Stimulated activated CD8-positive, alpha-beta memory T cell treated with anti-CD3 and anti-CD28 coated beads, Interleukin-12 subunit alpha, Interleukin-12 subunit beta, amount 100 ng/mL, for 1 hour (primary cell): Measurements from ENCODE around the gene TEX22.

Experiments
- DNase-seq: peaks from one replicate; pipeline ENCODE4 v3.0.0-alpha.2; 2020; ENCODE audit warnings: low read depth

TEX22 gene

GRCh38 chr14:105456736-105457617 lies 58.6 kb downstream of the TEX22 start:
- no peak for DNase-seq

DNA sequence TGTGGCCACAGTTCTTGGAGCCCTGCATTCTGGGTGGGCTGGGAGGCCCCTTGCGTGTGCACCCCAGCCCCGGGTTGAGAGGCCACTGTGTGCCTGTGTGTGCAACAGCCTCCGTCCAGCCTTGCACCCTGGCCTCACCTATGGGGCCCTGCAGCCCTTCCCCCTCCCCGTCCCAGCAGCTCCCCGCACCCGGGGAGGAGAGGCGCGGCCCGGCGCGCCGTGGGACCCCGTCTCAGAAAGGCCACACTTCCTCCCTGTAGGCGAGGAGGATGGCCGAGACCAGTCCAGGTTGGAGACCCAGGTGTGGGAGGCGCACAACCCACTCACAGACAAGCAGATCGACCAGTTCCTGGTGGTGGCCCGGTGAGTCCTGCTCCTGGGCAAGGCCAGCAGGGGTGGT lies 59.7 kb downstream of the TEX22 start:
- DNase-seq, result no peak

DNA sequence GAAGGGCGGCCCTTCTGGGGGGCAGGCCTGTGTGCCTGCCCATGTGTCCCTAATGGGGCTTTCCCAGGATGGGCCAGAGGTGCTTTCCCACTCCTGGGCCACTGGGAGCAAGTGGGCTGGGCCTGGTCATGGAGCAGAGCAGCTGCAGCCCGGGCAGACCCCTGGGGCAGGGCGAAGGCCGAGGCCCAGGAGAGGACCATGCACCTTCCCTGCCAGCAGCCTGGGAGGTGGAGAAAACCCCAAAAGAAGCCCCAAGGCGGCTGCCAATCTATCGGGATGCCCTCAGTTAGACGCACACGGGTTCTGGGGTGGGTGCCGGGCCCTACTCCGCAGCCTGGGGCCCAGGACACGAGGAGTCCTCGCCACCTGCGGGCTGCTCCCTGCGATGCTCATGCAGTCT lies 60.2 kb downstream of the TEX22 start:
- DNase-seq, result no peak

DNA sequence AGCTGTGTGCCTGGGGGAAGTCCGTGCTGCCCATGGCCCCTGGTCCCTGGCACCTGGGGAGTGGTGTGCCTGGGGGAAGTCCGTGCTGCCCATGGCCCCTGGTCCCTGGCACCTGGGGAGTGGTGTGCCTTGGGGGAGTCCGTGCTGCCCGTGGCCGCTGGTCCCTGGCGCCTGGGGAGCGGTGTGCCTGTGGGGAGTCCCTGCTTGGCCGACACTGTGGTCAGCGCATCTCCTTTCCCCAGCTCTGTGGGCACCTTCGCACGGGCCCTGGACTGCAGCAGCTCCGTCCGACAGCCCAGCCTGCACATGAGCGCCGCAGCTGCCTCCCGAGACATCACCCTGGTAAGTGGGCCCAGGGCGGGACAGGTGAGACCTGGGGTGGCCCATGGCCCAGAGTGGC lies 61.8 kb downstream of the TEX22 start:
- DNase-seq, result no peak

GRCh38 chr14:105460616-105461015 lies 62.3 kb downstream of the TEX22 start:
- no peak for DNase-seq

GRCh38 chr14:105461903-105462302 lies 63.6 kb downstream of the TEX22 start:
- DNase-seq, result no peak
